Measurements from ENCODE around the gene BDH1.

The BDH1 gene

GRCh38 chr3:197549261-197549885 lies 6.4 kb downstream of the BDH1 start:
- no peak for DNase-seq (ENCODE audit: low read depth in 3 of 3)

- no peak for DNase-seq (ENCODE audit: low read depth in 3 of 3)
These were observed 8.3 kb downstream of the BDH1 start for GRCh38 chr3:197547306-197548011.

- DNase-seq (ENCODE audit: low read depth in 3 of 3) = no peak
These were observed 9.3 kb downstream of the BDH1 start for GRCh38 chr3:197546307-197547085.

- DNase-seq (ENCODE audit: low read depth in 3 of 3) = no peak
These were observed 10.2 kb downstream of the BDH1 start for GRCh38 chr3:197545571-197545970.

- DNase-seq (ENCODE audit: low read depth in 3 of 3) = no peak
These were observed 10.7 kb downstream of the BDH1 start for GRCh38 chr3:197545101-197545500.

GRCh38 chr3:197542741-197543454 lies 12.9 kb downstream of the BDH1 start:
- no peak for DNase-seq (ENCODE audit: low read depth in 3 of 3)

GRCh38 chr3:197541756-197542539 lies 13.8 kb downstream of the BDH1 start:
- no peak for DNase-seq (ENCODE audit: low read depth in 3 of 3)

- no peak for DNase-seq (ENCODE audit: low read depth in 3 of 3)
These were observed 14.8 kb downstream of the BDH1 start for GRCh38 chr3:197540961-197541377.

- no peak for DNase-seq (ENCODE audit: low read depth in 3 of 3)
These were observed 16.1 kb downstream of the BDH1 start for GRCh38 chr3:197539651-197540051.

GRCh38 chr3:197533927-197534725 lies 21.6 kb downstream of the BDH1 start:
- DNase-seq (ENCODE audit: low read depth in 3 of 3) = no peak

GRCh38 chr3:197533396-197533795 lies 22.4 kb downstream of the BDH1 start:
- no peak for DNase-seq (ENCODE audit: low read depth in 3 of 3)

- DNase-seq (ENCODE audit: low read depth in 3 of 3) = no peak
These were observed 23.4 kb downstream of the BDH1 start for GRCh38 chr3:197532388-197532787.

GRCh38 chr3:197528190-197528589 lies 27.6 kb downstream of the BDH1 start:
- DNase-seq (ENCODE audit: low read depth in 3 of 3) = no peak

- no peak for DNase-seq (ENCODE audit: low read depth in 3 of 3)
These were observed 28.2 kb downstream of the BDH1 start for GRCh38 chr3:197527569-197527968.

GRCh38 chr3:197525706-197526105 lies 30.1 kb downstream of the BDH1 start:
- no peak for DNase-seq (ENCODE audit: low read depth in 3 of 3)

- no peak for DNase-seq (ENCODE audit: low read depth in 3 of 3)
These were observed 31.6 kb downstream of the BDH1 start for GRCh38 chr3:197524128-197524527.

- no peak for DNase-seq (ENCODE audit: low read depth in 3 of 3)
These were observed 32.2 kb downstream of the BDH1 start for GRCh38 chr3:197523526-197523925.

GRCh38 chr3:197522881-197523441 lies 32.8 kb downstream of the BDH1 start:
- DNase-seq (ENCODE audit: low read depth in 3 of 3) = no peak

- DNase-seq (ENCODE audit: low read depth in 3 of 3) = no peak
These were observed 33.5 kb downstream of the BDH1 start for GRCh38 chr3:197522183-197522715.

Measured in stimulated activated CD4-positive, alpha-beta T cell treated with anti-CD3 and anti-CD28 coated beads, TNF-alpha, amount 100 ng/mL, for 4 hours (primary cell).